ENCODE data around the gene TBCD.
"Not testable (repeated sequence)": the region's sequence is repeated elsewhere in the genome, so short reads cannot be mapped to it uniquely, and the experiment has no call there.

The TBCD gene

DNA sequence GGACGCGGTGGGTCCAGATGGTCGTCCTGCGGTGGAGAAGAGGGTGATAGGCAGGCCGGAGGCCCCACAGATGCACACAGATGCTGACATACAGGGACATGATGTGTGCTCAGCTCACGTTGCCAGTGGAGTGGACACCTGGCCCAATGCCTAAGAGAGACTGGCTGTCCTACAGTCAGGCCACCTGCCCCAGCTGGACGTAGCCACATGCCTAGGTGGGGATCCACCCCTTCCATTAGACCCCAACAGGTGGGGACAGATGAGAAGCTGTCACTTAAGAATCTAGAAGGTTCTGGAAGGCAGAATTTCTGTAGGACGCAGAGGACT lies 205.6 kb downstream of the TBCD start:
- DNase-seq (ENCODE audit: low read depth) = no peak

GRCh38 chr17:82957961-82958561 lies 206.2 kb downstream of the TBCD start:
- DNase-seq (ENCODE audit: low read depth) = no peak

DNA sequence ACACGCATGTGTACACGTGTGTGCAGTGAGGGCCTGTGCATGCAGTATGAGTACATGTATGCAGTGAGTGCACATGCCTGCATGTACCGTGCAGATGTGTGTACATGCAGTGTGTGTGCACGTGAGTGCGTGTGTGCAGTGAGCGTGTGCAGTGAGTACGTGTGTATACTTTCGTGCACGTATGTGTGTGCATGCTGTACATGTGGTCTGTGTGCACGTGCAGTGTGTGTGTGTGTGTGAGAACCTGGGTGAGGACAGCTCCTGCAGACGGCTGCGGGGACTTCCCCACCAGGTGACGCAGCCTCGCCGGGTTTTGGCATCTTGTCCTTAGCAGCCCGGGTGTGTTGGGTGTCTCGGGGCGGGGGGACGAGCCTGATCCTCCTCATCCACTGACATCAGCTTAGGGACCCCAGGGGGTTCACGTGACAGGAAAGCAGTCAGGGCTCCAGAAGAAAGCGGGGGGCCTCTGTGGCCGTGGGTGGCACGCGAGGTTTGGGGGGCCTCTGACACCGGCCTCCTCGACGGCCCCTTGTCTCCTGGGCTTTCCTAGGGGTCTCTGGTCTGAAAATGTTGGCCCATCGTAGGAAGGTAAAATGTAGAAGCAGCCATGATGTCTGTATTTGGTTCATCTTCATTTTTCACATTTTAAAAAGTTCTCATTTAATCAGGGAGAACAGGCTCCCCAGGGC lies 207.5 kb downstream of the TBCD start:
- no peak for DNase-seq (ENCODE audit: low read depth)

DNA sequence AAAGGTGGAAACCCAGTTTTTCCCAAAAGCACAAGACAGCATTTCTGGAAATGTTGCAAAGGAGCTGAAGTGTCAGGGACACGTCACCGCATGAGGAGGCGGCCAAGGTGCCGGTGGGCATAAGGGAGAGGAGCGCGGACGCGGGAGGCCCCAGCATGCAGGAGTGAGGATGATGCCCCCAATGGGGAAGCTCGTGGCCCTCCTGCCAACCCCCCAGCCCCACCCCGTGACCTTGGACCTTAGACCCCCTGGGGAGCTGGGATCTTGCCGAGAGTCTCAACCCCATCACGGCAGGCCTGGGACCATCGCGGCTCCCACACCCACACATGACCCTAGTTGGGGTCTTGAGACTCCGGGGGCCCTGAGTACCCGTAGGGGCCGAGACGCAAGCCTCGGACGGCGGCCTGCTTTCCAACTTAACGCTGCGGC lies 208.1 kb downstream of the TBCD start:
- DNase-seq (ENCODE audit: low read depth) = no peak

DNA sequence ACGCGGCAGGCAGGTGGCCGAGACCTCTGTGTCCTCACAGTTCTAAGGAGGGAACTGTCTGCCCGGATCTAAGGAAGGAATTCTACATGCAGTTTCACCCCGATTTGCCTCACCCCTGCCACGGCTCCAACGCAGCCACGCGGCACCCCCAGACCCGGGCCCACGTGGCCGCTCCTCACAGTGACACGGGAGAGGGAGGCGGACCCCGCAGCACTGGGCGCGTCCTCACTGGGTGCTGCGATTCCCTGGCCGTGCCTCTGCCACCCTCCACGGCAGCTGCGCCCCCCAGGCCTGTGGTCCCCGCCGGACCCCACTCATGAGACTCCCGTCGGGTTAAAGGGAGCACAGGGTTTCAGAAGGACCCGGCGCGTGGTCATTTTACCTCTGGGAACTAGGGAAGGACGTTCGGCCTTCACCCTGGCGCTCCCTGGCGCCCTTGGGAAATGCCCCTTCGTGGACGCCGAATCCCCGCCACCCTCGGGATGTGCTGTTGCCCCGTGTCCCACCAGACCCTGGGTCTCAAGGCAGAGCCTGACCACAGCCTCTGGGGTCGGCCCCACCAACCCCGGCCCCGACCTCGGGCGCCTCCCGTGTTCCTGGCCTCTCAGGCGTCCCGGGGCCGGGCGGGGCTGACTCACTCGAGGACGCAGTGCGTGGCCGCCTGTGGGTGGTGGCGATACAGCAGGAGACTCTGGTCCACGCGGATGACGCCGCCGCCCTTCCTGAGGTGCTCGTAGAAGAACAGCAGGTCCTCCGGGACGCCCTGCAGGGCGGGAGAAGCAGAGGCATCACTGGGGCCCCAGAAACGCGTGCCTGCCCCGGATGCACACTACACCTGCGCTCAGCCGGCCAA lies 208.8 kb downstream of the TBCD start:
- no peak for DNase-seq (ENCODE audit: low read depth)

- DNase-seq (ENCODE audit: low read depth) = no peak
These were observed 209.7 kb downstream of the TBCD start for GRCh38 chr17:82961366-82962162.

DNA sequence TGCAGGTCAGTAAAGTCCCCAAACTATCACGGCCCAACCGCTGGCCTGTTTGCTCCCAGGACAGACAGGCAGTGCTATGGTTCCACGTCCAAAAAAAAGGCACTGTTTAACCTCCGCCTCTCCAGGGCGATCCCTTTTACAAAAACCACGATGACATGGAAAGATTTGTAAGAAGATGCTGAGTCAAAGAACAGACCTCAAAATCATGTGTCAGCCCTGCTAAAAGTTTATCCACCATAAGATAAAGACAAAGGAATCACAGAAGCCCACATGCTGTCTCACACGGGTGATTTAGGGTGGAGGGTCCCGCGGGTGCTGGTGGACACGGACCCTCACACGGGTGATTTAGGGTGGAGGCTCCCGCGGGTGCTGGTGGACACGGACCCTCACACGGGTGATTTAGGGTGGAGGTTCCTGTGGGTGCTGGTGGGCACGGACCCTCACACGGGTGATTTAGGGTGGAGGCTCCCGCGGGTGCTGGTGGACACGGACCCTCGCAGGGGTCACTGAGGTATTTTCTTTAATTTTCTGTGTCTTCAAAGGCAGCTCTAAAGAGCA lies 210.4 kb downstream of the TBCD start:
- no peak for DNase-seq (ENCODE audit: low read depth)

- DNase-seq (ENCODE audit: low read depth) = no peak
These were observed 211.5 kb downstream of the TBCD start for GRCh38 chr17:82963104-82963950.

DNA sequence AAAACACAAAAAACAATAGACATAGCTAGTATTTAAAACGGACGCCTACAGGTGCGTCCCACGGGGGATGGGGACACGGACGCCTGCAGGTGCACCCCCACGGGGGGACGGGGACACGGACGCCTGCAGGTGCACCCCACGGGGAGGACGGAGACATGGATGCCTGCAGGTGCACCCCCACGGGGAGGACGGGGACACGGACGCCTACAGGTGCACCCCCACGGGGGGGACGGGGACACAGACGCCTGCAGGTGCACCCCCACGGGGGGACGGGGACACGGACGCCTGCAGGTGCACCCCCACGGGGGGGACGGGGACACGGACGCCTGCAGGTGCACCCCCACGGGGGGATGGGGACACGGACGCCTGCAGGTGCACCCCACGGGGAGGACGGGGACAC lies 212.6 kb downstream of the TBCD start:
- DNase-seq (ENCODE audit: low read depth) = not testable (repeated sequence)

- no peak for DNase-seq (ENCODE audit: low read depth)
These were observed 213.0 kb downstream of the TBCD start for GRCh38 chr17:82964851-82965341.

GRCh38 chr17:82965371-82965770 lies 213.5 kb downstream of the TBCD start:
- no peak for DNase-seq (ENCODE audit: low read depth)

GRCh38 chr17:82966415-82966814 lies 214.6 kb downstream of the TBCD start:
- DNase-seq (ENCODE audit: low read depth) = no peak

GRCh38 chr17:82967268-82968032 lies 215.6 kb downstream of the TBCD start:
- no peak for DNase-seq (ENCODE audit: low read depth)

DNA sequence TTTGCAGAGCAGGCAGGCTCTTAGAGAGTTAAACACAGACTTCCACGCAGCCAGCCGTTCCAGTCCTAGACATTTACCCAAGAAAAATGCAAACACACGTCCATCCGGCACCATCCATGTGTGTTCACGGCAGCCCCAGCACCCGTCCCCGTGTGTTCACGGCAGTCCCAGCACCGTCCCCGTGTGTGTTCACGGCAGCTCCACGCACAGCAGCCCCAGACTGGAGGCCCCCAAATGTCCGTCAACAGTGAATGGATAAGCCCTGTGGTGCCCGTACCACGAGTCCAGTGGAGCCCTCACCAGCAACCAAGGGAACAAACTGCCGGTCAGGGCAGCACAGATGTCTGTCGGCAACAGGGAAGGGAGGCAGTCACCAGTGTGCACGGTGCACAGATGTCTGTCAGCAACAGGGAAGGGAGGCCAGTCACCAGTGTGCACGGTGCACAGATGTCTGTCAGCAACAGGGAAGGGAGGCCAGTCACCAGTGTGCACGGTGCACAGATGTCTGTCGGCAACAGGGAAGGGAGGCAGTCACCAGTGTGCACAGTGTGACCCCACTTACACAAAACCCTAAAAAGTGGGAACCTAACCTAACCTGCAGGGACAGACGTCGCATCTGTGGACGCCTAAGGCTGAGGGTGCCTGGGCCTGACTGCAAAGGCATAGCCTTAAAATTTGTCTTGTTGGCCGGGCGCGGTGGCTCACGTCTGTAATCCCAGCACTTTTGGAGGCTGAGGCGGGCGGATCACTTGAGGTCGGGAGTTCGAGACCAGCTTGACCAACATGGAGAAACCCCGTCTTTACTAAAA lies 216.4 kb downstream of the TBCD start:
- DNase-seq (ENCODE audit: low read depth) = not testable (repeated sequence)

DNA sequence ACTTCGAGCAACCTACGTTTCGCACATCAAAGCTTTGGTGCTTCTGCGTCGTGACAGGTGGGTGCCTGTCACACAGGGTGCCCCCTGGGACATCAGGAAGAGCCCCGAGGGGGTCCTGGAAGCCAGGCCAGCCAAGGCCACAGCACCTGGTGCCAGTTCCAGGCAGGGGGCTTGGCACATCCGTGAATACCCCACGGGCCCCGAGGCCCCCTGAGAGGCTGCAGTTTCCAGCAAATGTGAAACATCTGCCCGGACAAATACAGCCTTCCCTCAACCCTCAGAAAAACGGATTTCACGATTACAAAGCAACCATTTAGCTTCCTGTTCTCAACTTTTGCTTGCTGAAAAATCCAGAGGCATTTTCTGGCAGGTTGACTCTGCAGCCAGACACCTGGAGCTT lies 218.2 kb downstream of the TBCD start:
- no peak for DNase-seq (ENCODE audit: low read depth)

DNA sequence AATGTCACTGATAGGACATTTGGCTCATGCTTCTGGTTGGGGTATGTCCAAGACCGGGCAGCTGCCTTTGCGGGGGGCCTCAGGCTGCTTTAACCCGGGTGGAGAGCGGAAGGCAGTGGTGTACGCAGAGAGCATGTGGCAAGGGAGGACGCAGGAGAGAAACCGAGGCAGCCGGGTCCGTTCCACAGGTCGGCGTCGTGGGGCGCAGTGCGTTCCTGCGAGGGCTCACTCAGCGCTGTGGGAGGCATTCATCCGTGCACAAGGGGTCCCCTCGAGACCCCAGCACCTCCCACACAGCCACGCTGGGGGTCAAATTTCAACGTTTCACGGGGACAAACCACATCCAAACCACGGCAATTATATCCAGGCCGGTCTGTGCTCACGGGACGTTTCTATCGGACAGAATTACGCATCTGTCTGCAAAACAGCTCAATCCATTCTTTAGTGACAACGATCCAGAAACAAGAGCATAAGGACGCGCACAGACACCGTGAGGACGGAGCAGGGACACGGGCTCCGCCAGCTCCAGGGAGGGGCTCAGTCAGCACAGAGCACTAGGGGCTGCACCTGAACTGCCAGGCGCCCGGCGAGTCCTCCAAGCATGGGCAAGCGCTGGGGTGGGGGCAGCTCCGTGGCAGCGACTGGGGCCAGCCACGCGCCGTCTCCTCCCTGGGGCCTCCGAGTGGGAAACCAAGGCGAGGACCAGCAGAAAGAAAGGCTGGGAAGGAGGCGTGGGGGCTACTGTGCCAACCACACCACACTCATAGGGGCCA lies 219.1 kb downstream of the TBCD start:
- no peak for DNase-seq (ENCODE audit: low read depth)

DNA sequence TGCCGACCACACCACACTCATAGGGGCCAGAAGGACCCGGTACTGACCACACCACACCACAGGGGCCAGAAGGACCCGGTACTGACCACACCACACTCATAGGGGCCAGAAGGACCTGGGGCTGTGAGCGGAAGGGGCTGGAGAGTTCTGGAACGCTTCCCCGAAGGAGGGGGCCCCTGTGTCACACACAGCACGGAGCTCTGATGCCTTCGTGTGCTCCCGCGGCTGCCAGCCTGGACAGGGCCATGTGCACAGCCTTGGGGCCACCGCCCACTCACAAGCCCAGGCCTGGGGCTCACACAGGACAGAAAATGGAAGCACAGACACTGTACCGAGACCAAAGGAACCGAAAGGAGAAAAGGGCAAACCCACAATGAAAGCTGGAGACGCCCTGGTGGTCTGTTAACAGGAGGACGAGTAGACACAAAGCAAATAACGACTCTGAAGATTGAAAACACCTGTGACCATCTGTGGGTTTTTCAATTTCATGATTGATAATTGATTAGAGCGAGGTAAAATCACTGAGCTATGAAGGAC lies 221.0 kb downstream of the TBCD start:
- DNase-seq (ENCODE audit: low read depth) = no peak

All from T follicular helper cell (primary cell).